Mucosa of descending colon (tissue), 3 donors: ENCODE measurements around the gene RAB44. TPM values are rescaled to one million over a fixed set of nuclear protein-coding genes. Genes with fewer than 3 reads are reported as not detected.

Experiments used
- ATAC-seq: fragments of 200-7000 bp; cut with Tn5 transposase; one replicate; pipeline ENCODE4 v1.9.1; 2020; ENCODE audit warnings: mild to moderate bottlenecking, moderate library complexity
- DNase-seq, 3 donors: peaks; one replicate each; pipeline ENCODE4 v3.0.0-alpha.2; 2020
- H3K36me3 ChIP-seq: fragments of 200-600 bp; one replicate; pipeline ENCODE4 v1.8.0; 2021; ENCODE audit warnings: low read depth, mild to moderate bottlenecking
- H3K4me1 ChIP-seq: fragments of 200-600 bp; one replicate; pipeline ENCODE4 v1.8.0; 2021; ENCODE audit warnings: low read depth, mild to moderate bottlenecking
- H3K4me3 ChIP-seq: fragments of 200-600 bp; one replicate; pipeline ENCODE4 v1.8.0; 2021; ENCODE audit warnings: mild to moderate bottlenecking
- H3K9me3 ChIP-seq: fragments of 200-600 bp; one replicate; pipeline ENCODE4 v1.8.0; 2021; ENCODE audit warnings: mild to moderate bottlenecking
- CTCF ChIP-seq: fragments of 200-600 bp; IDR thresholded peaks from one replicate; pipeline ENCODE4 v1.8.0; 2022; ENCODE audit warnings: antibody characterized with exemption, mild to moderate bottlenecking
- intact Hi-C, 2 donors: fragments of 100-400 bp; cut with DNase I in 1 of 2; cut with micrococcal nuclease in 1 of 2; formaldehyde crosslinking; loops; one replicate each; pipeline versions ENCODE4 v1.11.0 to v1.11.1; 2022; cut with DNase I, micrococcal nuclease
- total RNA-seq, 3 donors: library from RNA; stranded (reverse); fragmentation: NEBNext Ultra II Directional in 2 of 3; extraction: Animal tissue kit (Norgen Biotek cat#: 25700) in 2 of 3; gene quantifications; one replicate each; pipeline versions ENCODE4 v1.2.1 to v1.2.4, GENCODE V29; 2021 to 2023
- donor health status: DM: no; HTN: no; CAD: no; lungs with moderate emphysema.
- donor health status: DM: no; HTN: no; CAD: no.
- donor health status: DM: no; HTN: yes; CAD: no.

RAB44 gene
- total RNA-seq, 3 donors from 2014 or later: 0.32 to 0.53 (median 0.32) TPM

- intact Hi-C loops: no loop called here
- TF ChIP-seq CTCF: no peak
- Histone ChIP-seq H3K36me3 (no peaks in the 10 kb centered on the region), H3K9me3 (no peaks in the 10 kb centered on the region), H3K4me3 (no peak overlapping the region), H3K4me1 (peaks cover 14% of the 10 kb centered on the region)
- no peak for ATAC-seq
- peak in 2 of 3 donors; percentile 28 to 43 for DNase-seq
Observed at GRCh38 chr6:36734486-36735060, 36.9 kb downstream of the RAB44 start.

- intact Hi-C loops: no loop called here
- ATAC-seq (peak; percentile 91), DNase-seq (peak; percentile 69 to 84 (median 79))
- no peak for TF ChIP-seq CTCF
- Histone ChIP-seq H3K4me3 (no peak overlapping the region), H3K4me1 (peaks cover 14% of the 10 kb centered on the region), H3K36me3 (no peaks in the 10 kb centered on the region), H3K9me3 (no peaks in the 10 kb centered on the region)
Observed at GRCh38 chr6:36735110-36736071, 37.8 kb downstream of the RAB44 start.

GRCh38 chr6:36737043-36737785 lies 39.6 kb downstream of the RAB44 start:
- peak in 1 of 3 donors; percentile 33 for DNase-seq
- no peak for ATAC-seq
- peaks cover 18% of the 10 kb centered on the region for H3K4me1 ChIP-seq
- no peak for TF ChIP-seq CTCF
- no peak overlapping the region for H3K4me3 ChIP-seq
- intact Hi-C loops: no loop called here
- H3K36me3 ChIP-seq: no peaks in the 10 kb centered on the region
- no peaks in the 10 kb centered on the region for H3K9me3 ChIP-seq

- H3K9me3 ChIP-seq: no peaks in the 10 kb centered on the region
- no peaks in the 10 kb centered on the region for H3K36me3 ChIP-seq
- TF ChIP-seq CTCF: no peak
- DNase-seq (no peak), ATAC-seq (no peak)
- no peak overlapping the region for H3K4me3 ChIP-seq
- intact Hi-C loops: no loop called here
- peaks cover 24% of the 10 kb centered on the region for H3K4me1 ChIP-seq
Observed at GRCh38 chr6:36738108-36738507, 40.5 kb downstream of the RAB44 start.

GRCh38 chr6:36739947-36740817 lies 42.6 kb downstream of the RAB44 start:
- Histone ChIP-seq H3K4me3 (no peak overlapping the region), H3K9me3 (no peaks in the 10 kb centered on the region), H3K4me1 (peaks cover 32% of the 10 kb centered on the region), H3K36me3 (no peaks in the 10 kb centered on the region)
- ATAC-seq (no peak), DNase-seq (peak in 1 of 3 donors; percentile 25)
- TF ChIP-seq CTCF: no peak
- intact Hi-C loops: no loop called here
